Pancreas (tissue), 10 donors: ENCODE measurements around the gene TP63. TPM values are rescaled to one million over a fixed set of nuclear protein-coding genes. Genes with fewer than 3 reads are reported as not detected.

Experiments used
- ATAC-seq, 4 donors: fragments of 200-7000 bp; cut with Tn5 transposase; one replicate each; pipeline versions ENCODE4 v1.8.0 to v1.9.1; 2020; ENCODE audit warnings: mild to moderate bottlenecking in 4 of 4, moderate library complexity in 4 of 4
- DNase-seq, 6 donors: peaks; one replicate each; pipeline ENCODE4 v3.0.0-alpha.2; 2020
- FAIRE-seq: peaks from 2 replicates; lab custom pipeline; 2012; peaks lifted over from hg19 to GRCh38; lab: Jason Lieb, UNC
- H3K27ac ChIP-seq, 4 donors: fragments of 200-600 bp; sonication (generic); 1 replicate in 3 of 4; 2 replicates in 1 of 4; pipeline versions ENCODE4 v1.5.0 to v1.8.0; 2020
- H3K27me3 ChIP-seq, 4 donors: fragments of 200-600 bp; one replicate each; pipeline ENCODE4 v1.8.0; 2021
- H3K36me3 ChIP-seq, 3 donors: fragments of 200-600 bp; sonication (generic) in 1 of 3; one replicate each; pipeline versions ENCODE4 v1.5.0 to v1.8.0; 2020 to 2021
- H3K4me1 ChIP-seq, 3 donors: fragments of 200-600 bp; one replicate each; pipeline ENCODE4 v1.8.0; 2021
- H3K4me3 ChIP-seq, 4 donors: fragments of 200-600 bp; sonication (generic) in 2 of 4; one replicate each; pipeline versions ENCODE4 v1.5.0 to v1.8.0; 2020 to 2021
- H3K9me3 ChIP-seq, 4 donors: fragments of 200-600 bp; one replicate each; pipeline ENCODE4 v1.8.0; 2021
- WGBS, 2 donors: extraction: QIAGEN DNeasy Blood & Tissue Kit; methylation state at CpG; one replicate each; pipeline ENCODE4 v1.1.7; 2013; 5-methylcytosine and 5-hydroxymethylcytosine counted together
- intact Hi-C, 3 donors: fragments of 100-400 bp; cut with DNase I; formaldehyde crosslinking; loops; one replicate each; pipeline versions ENCODE4 v1.11.1 to v1.14.2; 2022
- polyA plus RNA-seq, 2 donors: library from polyadenylated mRNA; stranded (reverse); fragments of 200-250 nt; gene quantifications; one replicate each; pipeline ENCODE4 v1.2.3, GENCODE V29; 2013
- total RNA-seq, 6 donors: library from RNA; stranded (reverse); fragmentation: NEBNext Ultra II Directional in 4 of 6; extraction: Animal tissue kit (Norgen Biotek cat#: 25700) in 4 of 6; gene quantifications; one replicate each; pipeline versions ENCODE4 v1.2.1 to v1.2.4, GENCODE V29; 2021 to 2023
- TF ChIP-seq, protein P1 (sequence below), 4 donors: fragments of 200-600 bp; sonication (generic) in 3 of 4; IDR thresholded peaks; one replicate each; pipeline versions ENCODE4 v1.5.0 to v1.8.0; 2021; ENCODE audit warnings: antibody characterized with exemption in 4 of 4
- donor health status: healthy with polysubstance abuse.
- donor health status: DM: no; HTN: no; CAD: no; lungs with moderate emphysema.
- donor health status: DM: no; HTN: no; CAD: no.
- donor health status: control.
- donor health status: control.
- donor health status: Bipolar disorder and iron deficiency.
- donor health status: DM: yes; HTN: yes; CAD: no.
- donor health status: DM: no; HTN: no; CAD: no.
- donor health status: DM: no; HTN: no; CAD: no.
- donor health status: DM: yes; HTN: yes; CAD: no.

The TP63 gene
- total and polyA plus RNA-seq, 8 donors = 0.02 to 0.47 (median 0.06) TPM; not detected in 3

DNA sequence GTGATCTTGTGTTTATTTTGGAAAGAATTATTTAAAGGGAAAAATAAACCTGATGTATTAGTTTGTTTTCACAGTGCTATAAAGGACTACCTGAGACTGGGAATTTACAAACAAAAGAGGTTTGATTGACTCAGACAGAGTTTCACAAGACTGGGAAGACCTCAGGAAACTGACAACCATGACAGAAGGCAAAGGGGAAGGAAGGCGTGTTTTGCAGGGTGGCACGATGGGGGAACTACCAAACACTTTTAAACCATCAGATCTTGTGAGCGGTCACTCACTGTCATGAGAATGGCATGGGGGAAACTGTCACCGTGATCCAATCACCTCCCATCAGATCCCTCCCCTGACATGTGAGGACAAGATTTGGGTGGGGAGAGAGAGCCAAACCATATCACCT, 87.0 kb downstream of the TP63 start:
- Histone ChIP-seq H3K27ac (no peak overlapping the region), H3K4me1 (no peaks in the 10 kb centered on the region), H3K36me3 (no peaks in the 10 kb centered on the region), H3K9me3 (no peaks in the 10 kb centered on the region), H3K4me3 (no peak overlapping the region), H3K27me3 (no peaks in the 10 kb centered on the region)
- TF ChIP-seq, protein P1, sequence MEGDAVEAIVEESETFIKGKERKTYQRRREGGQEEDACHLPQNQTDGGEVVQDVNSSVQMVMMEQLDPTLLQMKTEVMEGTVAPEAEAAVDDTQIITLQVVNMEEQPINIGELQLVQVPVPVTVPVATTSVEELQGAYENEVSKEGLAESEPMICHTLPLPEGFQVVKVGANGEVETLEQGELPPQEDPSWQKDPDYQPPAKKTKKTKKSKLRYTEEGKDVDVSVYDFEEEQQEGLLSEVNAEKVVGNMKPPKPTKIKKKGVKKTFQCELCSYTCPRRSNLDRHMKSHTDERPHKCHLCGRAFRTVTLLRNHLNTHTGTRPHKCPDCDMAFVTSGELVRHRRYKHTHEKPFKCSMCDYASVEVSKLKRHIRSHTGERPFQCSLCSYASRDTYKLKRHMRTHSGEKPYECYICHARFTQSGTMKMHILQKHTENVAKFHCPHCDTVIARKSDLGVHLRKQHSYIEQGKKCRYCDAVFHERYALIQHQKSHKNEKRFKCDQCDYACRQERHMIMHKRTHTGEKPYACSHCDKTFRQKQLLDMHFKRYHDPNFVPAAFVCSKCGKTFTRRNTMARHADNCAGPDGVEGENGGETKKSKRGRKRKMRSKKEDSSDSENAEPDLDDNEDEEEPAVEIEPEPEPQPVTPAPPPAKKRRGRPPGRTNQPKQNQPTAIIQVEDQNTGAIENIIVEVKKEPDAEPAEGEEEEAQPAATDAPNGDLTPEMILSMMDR (IDR thresholded peaks at IDR 0.05) = no peak
- WGBS, 2 donors = 63 to 69% methylated on average over 4 of the region's 4 CpGs
- FAIRE-seq = no peak
- intact Hi-C loops = no loop called here
- DNase-seq = no peak
- ATAC-seq = no peak

DNA sequence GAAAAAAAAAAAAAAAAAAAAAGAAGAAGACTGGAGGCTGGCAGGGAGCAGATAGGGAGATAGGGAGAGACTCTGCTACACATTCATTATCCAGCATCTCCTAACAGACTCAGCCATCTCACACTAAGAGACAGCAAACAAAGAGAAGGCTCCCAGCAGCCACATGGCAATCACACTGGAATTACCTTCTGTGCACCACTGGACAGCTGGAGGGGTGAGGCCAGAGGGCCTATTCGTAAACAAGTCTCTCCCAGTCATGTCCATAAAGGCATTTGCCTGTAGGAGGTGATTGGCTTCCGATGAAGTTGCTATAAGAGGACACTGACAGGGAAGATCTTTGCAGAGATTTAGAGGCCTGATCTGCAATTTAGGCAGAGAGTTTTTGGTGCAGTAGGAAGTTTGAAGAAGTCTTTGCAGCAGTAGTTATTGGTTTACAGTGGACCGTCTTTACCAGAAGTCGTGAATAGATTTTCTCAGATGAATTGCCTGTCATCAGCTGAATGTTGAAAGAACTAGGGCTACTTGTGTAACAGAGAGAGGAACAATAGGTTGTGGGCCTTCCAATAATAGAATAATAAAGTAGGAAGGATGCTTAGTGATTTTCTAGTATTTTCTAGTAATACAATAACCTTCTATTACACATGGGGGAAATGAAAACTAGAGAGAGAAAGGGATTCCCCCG, 89.7 kb downstream of the TP63 start:
- H3K4me3 ChIP-seq = no peak overlapping the region
- no peaks in the 10 kb centered on the region for H3K27me3 ChIP-seq
- H3K36me3 ChIP-seq = no peaks in the 10 kb centered on the region
- no peaks in the 10 kb centered on the region for H3K9me3 ChIP-seq
- intact Hi-C loops = no loop called here
- FAIRE-seq = no peak
- WGBS, 2 donors = 76 to 79% methylated on average over 5 of the region's 5 CpGs
- no peaks in the 10 kb centered on the region for H3K4me1 ChIP-seq
- TF ChIP-seq, protein P1 (IDR thresholded peaks at IDR 0.05) = no peak
- ATAC-seq = peak in 1 of 4 donors; percentile 29
- no peak for DNase-seq
- no peak overlapping the region for H3K27ac ChIP-seq

DNA sequence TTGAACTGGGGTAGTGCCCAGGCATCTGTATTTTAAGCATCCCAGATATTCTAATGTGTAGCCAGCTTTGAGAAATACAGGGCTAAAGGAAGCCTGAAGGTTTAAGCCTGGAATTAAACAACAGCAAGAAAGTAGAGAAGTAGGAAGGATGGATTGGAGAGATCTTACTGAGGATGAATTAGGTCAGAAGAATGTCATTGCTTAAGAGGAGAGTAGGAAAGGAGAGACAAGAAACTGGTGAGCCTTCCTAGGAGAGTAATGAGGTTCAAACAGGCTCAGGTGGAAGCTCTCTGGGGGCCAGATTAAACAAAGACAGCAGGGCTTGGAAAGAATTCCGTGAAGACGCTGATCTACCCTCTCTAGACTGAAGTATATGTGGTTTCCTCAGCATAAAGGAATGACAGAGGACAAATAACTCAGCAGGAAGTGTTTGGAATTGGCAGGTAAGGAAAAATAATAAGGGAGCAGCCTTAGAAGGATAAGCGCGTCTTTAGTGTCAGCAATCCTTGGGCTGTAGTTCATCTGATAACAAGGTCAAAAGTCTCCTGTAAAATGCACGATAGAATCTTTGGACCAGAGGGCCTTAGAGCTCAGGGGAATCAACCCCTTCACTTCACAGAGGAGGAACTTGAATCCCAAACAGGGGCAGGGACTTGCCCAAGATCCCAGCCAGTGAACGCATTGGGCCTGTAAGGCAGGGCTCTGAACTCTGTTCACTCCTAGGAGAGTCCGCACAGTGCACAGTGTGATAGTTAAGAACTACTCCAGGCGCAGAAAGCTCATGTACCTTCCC, 90.9 kb downstream of the TP63 start:
- FAIRE-seq (no peak), ATAC-seq (no peak)

DNA sequence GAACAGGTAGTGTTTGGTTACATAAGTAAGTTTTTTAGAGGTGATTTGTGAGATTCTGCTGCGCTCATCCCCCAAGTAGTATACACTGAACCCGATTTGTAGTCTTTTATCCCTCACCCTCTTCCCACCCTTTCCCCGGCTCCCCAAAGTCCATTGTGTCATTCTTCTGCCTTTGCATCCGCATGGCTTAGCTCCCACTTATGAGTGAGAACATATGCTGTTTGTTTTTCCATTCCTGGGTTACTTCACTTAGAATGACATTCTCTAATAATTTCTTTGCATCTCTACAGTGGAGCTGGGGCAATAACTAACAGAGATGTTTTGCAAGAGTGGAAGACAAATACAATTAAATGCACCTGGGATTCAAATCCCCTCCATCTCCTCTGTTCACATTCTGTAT, 93.2 kb downstream of the TP63 start:
- no peak for DNase-seq
- Histone ChIP-seq H3K36me3 (no peaks in the 10 kb centered on the region), H3K27me3 (no peaks in the 10 kb centered on the region), H3K9me3 (no peaks in the 10 kb centered on the region), H3K4me3 (no peak overlapping the region), H3K27ac (no peak overlapping the region), H3K4me1 (no peaks in the 10 kb centered on the region)
- no peak for FAIRE-seq
- TF ChIP-seq, protein P1 (IDR thresholded peaks at IDR 0.05) = no peak
- ATAC-seq = no peak
- intact Hi-C loops = no loop called here
- 70 to 78% methylated on average over 4 of the region's 4 CpGs for WGBS, 2 donors

More for the DNA sequence above, 90.9 kb downstream of the TP63 start:
- no peak for DNase-seq
- Histone ChIP-seq H3K27me3 (no peaks in the 10 kb centered on the region), H3K4me1 (no peaks in the 10 kb centered on the region), H3K36me3 (no peaks in the 10 kb centered on the region), H3K4me3 (no peak overlapping the region), H3K27ac (no peak overlapping the region), H3K9me3 (no peaks in the 10 kb centered on the region)
- TF ChIP-seq, protein P1 (IDR thresholded peaks at IDR 0.05) = no peak
- intact Hi-C loops = no loop called here
- WGBS, 2 donors = 61 to 64% methylated on average over 8 of the region's 8 CpGs

DNA sequence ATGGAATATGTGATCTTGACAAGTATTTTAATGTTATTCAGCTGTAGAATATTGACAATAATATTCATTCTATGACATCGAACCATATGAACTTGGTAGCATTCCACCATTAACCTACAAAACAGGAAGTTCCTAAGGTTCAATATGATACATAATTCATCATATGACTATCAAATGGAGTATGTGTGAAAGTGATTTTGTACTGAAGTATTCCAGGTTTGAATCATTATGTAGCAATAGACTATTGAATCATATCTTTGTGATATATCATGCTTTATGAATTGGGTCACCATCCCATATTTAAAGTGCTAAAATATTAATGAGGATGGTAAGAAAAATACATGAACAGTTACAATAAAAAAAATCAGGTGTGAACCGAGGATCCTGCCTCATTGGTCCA, 95.1 kb downstream of the TP63 start:
- TF ChIP-seq, protein P1 (IDR thresholded peaks at IDR 0.05) = no peak
- H3K27me3 ChIP-seq = no peaks in the 10 kb centered on the region
- no peak overlapping the region for H3K4me3 ChIP-seq
- no peaks in the 10 kb centered on the region for H3K4me1 ChIP-seq
- DNase-seq = no peak
- H3K27ac ChIP-seq = no peak overlapping the region
- H3K9me3 ChIP-seq = no peaks in the 10 kb centered on the region
- intact Hi-C loops = no loop called here
- no peak for ATAC-seq
- 64 to 79% methylated on average over 2 of the region's 2 CpGs for WGBS, 2 donors
- no peaks in the 10 kb centered on the region for H3K36me3 ChIP-seq
- FAIRE-seq = no peak
